Amniotic stem cell (primary cell): ENCODE data around the gene TCEANC.
"Not testable (repeated sequence)": the region's sequence is repeated elsewhere in the genome, so short reads cannot be mapped to it uniquely, and the experiment has no call there.

Experiments used
- DNase-seq: peaks from one replicate; lab custom pipeline; 2025; lab: John Stamatoyannopoulos, UW

The TCEANC gene

GRCh38 chrX:13658602-13659001 lies 5.7 kb downstream of the TCEANC start:
- DNase-seq = peak; percentile 7

GRCh38 chrX:13659063-13659462 lies 6.1 kb downstream of the TCEANC start:
- DNase-seq = no peak

GRCh38 chrX:13661735-13662288 lies 8.9 kb downstream of the TCEANC start:
- DNase-seq = no peak

- DNase-seq = no peak
Observed at GRCh38 chrX:13662355-13662791, 9.4 kb downstream of the TCEANC start.

GRCh38 chrX:13664020-13664419 lies 11.1 kb downstream of the TCEANC start:
- DNase-seq = no peak

- DNase-seq = no peak
Observed at GRCh38 chrX:13666836-13667235, 13.9 kb downstream of the TCEANC start.

GRCh38 chrX:13667919-13668318 lies 15.0 kb downstream of the TCEANC start:
- DNase-seq = no peak

- peak; percentile 44 for DNase-seq
Observed at GRCh38 chrX:13669246-13669737, 16.4 kb downstream of the TCEANC start.

- not testable (repeated sequence) for DNase-seq
Observed at GRCh38 chrX:13669755-13670154, 16.8 kb downstream of the TCEANC start.

- no peak for DNase-seq
Observed at GRCh38 chrX:13670197-13670596, 17.3 kb downstream of the TCEANC start.

- no peak for DNase-seq
Observed at GRCh38 chrX:13673016-13673415, 20.1 kb downstream of the TCEANC start.

GRCh38 chrX:13676885-13677284 lies 23.9 kb downstream of the TCEANC start:
- no peak for DNase-seq

GRCh38 chrX:13679700-13680099 lies 26.8 kb downstream of the TCEANC start:
- not testable (repeated sequence) for DNase-seq

- no peak for DNase-seq
Observed at GRCh38 chrX:13681595-13681994, 28.7 kb downstream of the TCEANC start.

- DNase-seq = no peak
Observed at GRCh38 chrX:13684361-13684760, 31.4 kb downstream of the TCEANC start.

- no peak for DNase-seq
Observed at GRCh38 chrX:13685126-13685763, 32.3 kb downstream of the TCEANC start.

GRCh38 chrX:13687203-13687602 lies 34.3 kb downstream of the TCEANC start:
- no peak for DNase-seq

- DNase-seq = no peak
Observed at GRCh38 chrX:13688384-13688957, 35.5 kb downstream of the TCEANC start.

GRCh38 chrX:13688958-13689740 lies 36.2 kb downstream of the TCEANC start, which contains the start of gene RAB9A:
TSS of gene RAB9A (plus strand) at chrX:13689128. CDS start at chrX:13708747, 19,619 bp downstream.
- peak; percentile 16 for DNase-seq

GRCh38 chrX:13689741-13690211 lies 36.8 kb downstream of the TCEANC start:
- no peak for DNase-seq

GRCh38 chrX:13690836-13691235 lies 37.9 kb downstream of the TCEANC start:
- DNase-seq = no peak

GRCh38 chrX:13691841-13692371 lies 39.0 kb downstream of the TCEANC start:
- no peak for DNase-seq
